ENCODE results near the gene POLR1G.

POLR1G gene

DNA sequence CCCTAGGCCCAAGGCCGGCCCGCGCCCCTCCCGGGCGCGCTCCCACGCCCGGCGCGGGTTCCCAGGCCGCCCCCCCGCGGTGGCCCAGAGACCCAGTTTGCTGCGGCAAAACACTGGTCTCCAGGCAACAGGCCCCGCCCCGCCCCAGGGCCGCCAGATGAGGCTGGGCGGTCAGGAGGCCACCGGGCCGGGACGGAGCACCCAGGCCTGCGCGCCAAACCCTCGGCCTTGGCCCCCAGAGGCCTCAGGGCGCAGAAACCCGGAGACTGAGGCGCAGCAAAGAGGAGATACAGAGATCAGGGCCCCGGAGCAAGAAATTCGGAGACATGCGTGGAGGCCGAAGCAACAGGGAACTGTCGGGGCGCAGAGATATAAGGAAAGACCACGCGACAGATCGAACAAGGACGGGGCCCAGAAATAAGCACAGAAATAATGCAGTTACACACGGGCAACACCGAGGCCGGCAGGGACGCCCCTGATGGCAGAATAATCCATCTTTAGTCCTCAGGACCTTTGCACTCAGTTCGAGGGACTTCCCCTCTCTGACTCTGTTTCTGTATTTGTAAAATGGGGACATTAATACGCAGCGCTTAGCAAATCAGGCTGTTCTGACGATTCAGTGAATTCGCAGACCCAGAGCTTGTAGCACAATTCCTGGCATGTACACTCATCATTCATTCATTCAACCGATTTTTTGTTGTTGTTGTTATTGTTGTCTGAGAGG, 38.0 kb downstream of the POLR1G start:
- TF ChIP-seq, protein P1, sequence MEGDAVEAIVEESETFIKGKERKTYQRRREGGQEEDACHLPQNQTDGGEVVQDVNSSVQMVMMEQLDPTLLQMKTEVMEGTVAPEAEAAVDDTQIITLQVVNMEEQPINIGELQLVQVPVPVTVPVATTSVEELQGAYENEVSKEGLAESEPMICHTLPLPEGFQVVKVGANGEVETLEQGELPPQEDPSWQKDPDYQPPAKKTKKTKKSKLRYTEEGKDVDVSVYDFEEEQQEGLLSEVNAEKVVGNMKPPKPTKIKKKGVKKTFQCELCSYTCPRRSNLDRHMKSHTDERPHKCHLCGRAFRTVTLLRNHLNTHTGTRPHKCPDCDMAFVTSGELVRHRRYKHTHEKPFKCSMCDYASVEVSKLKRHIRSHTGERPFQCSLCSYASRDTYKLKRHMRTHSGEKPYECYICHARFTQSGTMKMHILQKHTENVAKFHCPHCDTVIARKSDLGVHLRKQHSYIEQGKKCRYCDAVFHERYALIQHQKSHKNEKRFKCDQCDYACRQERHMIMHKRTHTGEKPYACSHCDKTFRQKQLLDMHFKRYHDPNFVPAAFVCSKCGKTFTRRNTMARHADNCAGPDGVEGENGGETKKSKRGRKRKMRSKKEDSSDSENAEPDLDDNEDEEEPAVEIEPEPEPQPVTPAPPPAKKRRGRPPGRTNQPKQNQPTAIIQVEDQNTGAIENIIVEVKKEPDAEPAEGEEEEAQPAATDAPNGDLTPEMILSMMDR (IDR thresholded peaks at IDR 0.05; ENCODE audit: low read depth, low read length, missing control alignments): no peak
- peak overlapping the region; percentile 98 for H3K27ac ChIP-seq
- DNase-seq: peak; percentile 88
- H3K36me3 ChIP-seq (replicated peaks): no peaks in the 10 kb centered on the region
- in situ Hi-C loops (cut with HindIII; ENCODE audit: low pct_ligation_motif_present, low sequenced_read_pairs): no loop called here
- H3K4me3 ChIP-seq (ENCODE audit: low read depth, low read length): peak overlapping the region; percentile 42
- H3K27me3 ChIP-seq (replicated peaks): no peaks in the 10 kb centered on the region

DNA sequence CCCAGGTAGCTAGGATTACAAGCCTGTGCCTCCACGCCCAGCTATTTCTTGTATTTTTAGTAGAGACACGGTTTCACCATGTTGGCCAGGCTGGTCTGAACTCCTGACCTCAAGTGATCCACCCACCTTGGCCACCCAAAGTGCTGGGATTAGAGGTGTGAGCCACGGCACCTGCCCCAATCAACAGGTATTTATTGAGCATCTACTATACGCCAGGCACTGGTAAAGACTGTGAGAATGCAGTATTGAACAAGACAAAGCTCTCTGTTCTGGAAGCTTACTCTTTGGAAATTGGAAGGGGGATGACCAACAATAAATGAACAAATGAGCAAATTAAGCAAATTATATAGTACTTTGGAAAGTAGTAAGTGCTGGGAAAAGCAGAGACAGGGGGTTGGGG, 38.7 kb downstream of the POLR1G start:
- Histone ChIP-seq H3K4me3 (ENCODE audit: low read depth, low read length) (no peak overlapping the region), H3K27me3 (replicated peaks) (no peaks in the 10 kb centered on the region), H3K27ac (peak overlapping the region; percentile 98), H3K36me3 (replicated peaks) (no peaks in the 10 kb centered on the region)
- TF ChIP-seq, protein P1 (IDR thresholded peaks at IDR 0.05; ENCODE audit: low read depth, low read length, missing control alignments): no peak
- no peak for DNase-seq
- in situ Hi-C loops (cut with HindIII; ENCODE audit: low pct_ligation_motif_present, low sequenced_read_pairs): no loop called here

DNA sequence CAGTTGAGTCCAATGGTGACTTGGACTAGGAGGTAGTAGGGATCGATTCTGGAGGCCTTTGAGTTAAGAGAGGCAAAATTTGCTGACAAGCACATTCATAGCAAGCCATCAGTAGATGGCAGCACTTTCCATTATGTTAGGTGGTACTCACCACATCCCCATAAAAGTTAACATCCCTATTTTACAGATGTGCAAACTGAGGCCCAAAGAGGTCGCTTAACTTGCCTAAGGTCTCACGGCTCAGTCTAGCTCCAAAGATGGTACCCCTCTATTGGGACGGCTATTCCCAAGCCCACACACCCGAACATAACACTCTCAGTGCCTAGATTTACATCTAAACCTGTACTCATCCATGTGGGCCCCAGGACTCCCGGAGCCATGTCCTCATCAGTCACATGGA, 39.9 kb downstream of the POLR1G start:
- no peak overlapping the region for H3K27ac ChIP-seq
- DNase-seq: no peak

DNA sequence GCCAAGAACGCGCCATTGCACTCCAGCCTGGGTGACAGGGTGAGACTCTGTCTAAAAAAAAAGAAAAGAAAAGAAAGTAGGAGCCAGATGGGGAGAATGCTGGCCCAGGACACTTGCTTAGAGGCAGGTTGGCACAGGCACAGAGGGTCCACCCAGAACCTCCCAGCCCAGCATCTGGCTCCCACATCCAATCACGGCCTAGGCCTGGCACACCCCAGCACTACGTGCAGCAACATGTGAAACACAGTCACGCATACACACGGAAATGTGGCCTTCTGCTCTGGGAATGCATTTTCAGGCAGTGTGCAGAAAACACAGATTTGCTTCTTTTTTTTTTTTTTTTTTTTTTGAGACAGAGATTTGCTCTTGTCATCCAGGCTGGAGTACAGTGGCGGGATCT, 40.5 kb downstream of the POLR1G start:
- no peak overlapping the region for H3K27ac ChIP-seq
- H3K4me3 ChIP-seq (ENCODE audit: low read depth, low read length): no peak overlapping the region
- H3K36me3 ChIP-seq (replicated peaks): no peaks in the 10 kb centered on the region
- no peak for DNase-seq
- in situ Hi-C loops (cut with HindIII; ENCODE audit: low pct_ligation_motif_present, low sequenced_read_pairs): no loop called here
- no peaks in the 10 kb centered on the region for H3K27me3 ChIP-seq (replicated peaks)
- TF ChIP-seq, protein P1 (IDR thresholded peaks at IDR 0.05; ENCODE audit: low read depth, low read length, missing control alignments): no peak

More for the DNA sequence above, 39.9 kb downstream of the POLR1G start:
- no peaks in the 10 kb centered on the region for H3K27me3 ChIP-seq (replicated peaks)
- TF ChIP-seq, protein P1 (IDR thresholded peaks at IDR 0.05; ENCODE audit: low read depth, low read length, missing control alignments): peak; percentile 57
- in situ Hi-C loops (cut with HindIII; ENCODE audit: low pct_ligation_motif_present, low sequenced_read_pairs): no loop called here
- H3K4me3 ChIP-seq (ENCODE audit: low read depth, low read length): no peak overlapping the region
- H3K36me3 ChIP-seq (replicated peaks): no peaks in the 10 kb centered on the region

DNA sequence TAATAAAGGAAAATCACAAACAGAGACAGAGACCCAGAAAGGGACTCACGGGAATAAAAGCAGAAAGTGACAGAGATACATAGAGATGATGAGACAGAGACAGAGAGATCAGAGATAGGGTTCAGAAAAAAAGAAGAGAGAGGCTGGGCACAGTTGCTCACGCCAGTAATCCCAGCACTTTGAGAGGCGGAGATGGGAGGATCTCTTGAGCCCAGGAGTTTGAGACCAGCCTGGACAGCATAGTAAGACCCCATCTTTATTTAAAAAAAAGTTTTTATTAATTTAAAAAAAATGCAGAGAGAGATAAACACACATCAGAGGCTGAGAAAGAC, 41.9 kb downstream of the POLR1G start:
- Histone ChIP-seq H3K36me3 (replicated peaks) (no peaks in the 10 kb centered on the region), H3K27ac (no peak overlapping the region), H3K4me3 (ENCODE audit: low read depth, low read length) (no peak overlapping the region), H3K27me3 (replicated peaks) (no peaks in the 10 kb centered on the region)
- in situ Hi-C loops (cut with HindIII; ENCODE audit: low pct_ligation_motif_present, low sequenced_read_pairs): no loop called here
- DNase-seq: no peak
- TF ChIP-seq, protein P1 (IDR thresholded peaks at IDR 0.05; ENCODE audit: low read depth, low read length, missing control alignments): no peak

DNA sequence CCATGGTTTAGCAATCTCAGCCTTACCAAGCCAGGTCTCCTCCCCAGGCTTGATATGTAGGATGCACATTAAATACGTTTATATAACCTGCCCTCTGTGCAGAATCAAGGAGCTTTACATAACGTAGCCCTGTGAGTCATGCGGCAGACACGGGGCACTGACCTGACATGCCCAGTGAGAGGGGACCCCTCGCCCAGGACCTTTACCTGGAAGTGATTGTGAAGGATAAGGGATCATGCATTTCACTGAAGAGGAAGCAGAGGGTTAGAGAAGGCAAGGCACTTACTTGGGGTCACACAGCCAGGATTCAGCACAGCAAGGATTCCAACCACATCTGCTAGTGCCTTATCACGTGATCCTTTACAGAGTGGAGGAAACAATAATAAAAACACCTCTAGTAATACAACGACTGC, 42.4 kb downstream of the POLR1G start:
- H3K4me3 ChIP-seq (ENCODE audit: low read depth, low read length): no peak overlapping the region
- no peaks in the 10 kb centered on the region for H3K27me3 ChIP-seq (replicated peaks)
- DNase-seq: no peak
- TF ChIP-seq, protein P1 (IDR thresholded peaks at IDR 0.05; ENCODE audit: low read depth, low read length, missing control alignments): no peak
- H3K36me3 ChIP-seq (replicated peaks): no peaks in the 10 kb centered on the region
- in situ Hi-C loops (cut with HindIII; ENCODE audit: low pct_ligation_motif_present, low sequenced_read_pairs): no loop called here
- H3K27ac ChIP-seq: peak overlapping the region; percentile 16
